Measurements from ENCODE around the gene FAM53B. TPM values are rescaled to one million over a fixed set of nuclear protein-coding genes. Genes with fewer than 3 reads are reported as not detected.

FAM53B gene
- total RNA-seq, 2 experiments from 2014 or later = 15.1 to 18.0 TPM

GRCh38 chr10:124675824-124676223 lies 68.4 kb downstream of the FAM53B start:
- no peak overlapping the region for H3K27ac Mint-ChIP-seq
- peaks cover 82% of the 10 kb centered on the region for H3K4me1 Mint-ChIP-seq (ENCODE audit: low read depth)

GRCh38 chr10:124675261-124675660 lies 68.9 kb downstream of the FAM53B start:
- Mint-ChIP-seq H3K27me3 (no peaks in the 10 kb centered on the region), H3K4me1 (ENCODE audit: low read depth) (peaks cover 83% of the 10 kb centered on the region), H3K9me3 (no peaks in the 10 kb centered on the region), H3K4me3 (no peak overlapping the region), H3K36me3 (ENCODE audit: low read depth) (peaks cover 22% of the 10 kb centered on the region), H3K27ac (no peak overlapping the region)
- CTCF ChIA-PET = interaction anchor here (1.3 to 5.2 kb wide), 2 partner anchors 13 to 66 kb away, joined by 3 to 32 read pairs; no protein-coding TSS in a partner anchor
- POLR2A ChIA-PET = interaction anchor here (1.2 to 2.6 kb wide), 2 partner anchors 12 to 43 kb away, joined by 5 to 13 read pairs; no protein-coding TSS in a partner anchor
- intact Hi-C loops (cut with micrococcal nuclease) = no loop called here
- ATAC-seq (no peak), DNase-seq (no peak)
- TF ChIP-seq, protein P1, sequence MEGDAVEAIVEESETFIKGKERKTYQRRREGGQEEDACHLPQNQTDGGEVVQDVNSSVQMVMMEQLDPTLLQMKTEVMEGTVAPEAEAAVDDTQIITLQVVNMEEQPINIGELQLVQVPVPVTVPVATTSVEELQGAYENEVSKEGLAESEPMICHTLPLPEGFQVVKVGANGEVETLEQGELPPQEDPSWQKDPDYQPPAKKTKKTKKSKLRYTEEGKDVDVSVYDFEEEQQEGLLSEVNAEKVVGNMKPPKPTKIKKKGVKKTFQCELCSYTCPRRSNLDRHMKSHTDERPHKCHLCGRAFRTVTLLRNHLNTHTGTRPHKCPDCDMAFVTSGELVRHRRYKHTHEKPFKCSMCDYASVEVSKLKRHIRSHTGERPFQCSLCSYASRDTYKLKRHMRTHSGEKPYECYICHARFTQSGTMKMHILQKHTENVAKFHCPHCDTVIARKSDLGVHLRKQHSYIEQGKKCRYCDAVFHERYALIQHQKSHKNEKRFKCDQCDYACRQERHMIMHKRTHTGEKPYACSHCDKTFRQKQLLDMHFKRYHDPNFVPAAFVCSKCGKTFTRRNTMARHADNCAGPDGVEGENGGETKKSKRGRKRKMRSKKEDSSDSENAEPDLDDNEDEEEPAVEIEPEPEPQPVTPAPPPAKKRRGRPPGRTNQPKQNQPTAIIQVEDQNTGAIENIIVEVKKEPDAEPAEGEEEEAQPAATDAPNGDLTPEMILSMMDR (IDR thresholded peaks at IDR 0.05) = no peak

More at GRCh38 chr10:124675824-124676223, 68.4 kb downstream of the FAM53B start:
- TF ChIP-seq, protein P1 (IDR thresholded peaks at IDR 0.05) = no peak
- Mint-ChIP-seq H3K9me3 (no peaks in the 10 kb centered on the region), H3K36me3 (ENCODE audit: low read depth) (peaks cover 26% of the 10 kb centered on the region), H3K27me3 (no peaks in the 10 kb centered on the region), H3K4me3 (no peak overlapping the region)
- ATAC-seq (no peak), DNase-seq (no peak)
- ChIA-PET POLR2A (interaction anchor here (1.7 to 2.6 kb wide), 3 partner anchors 12 to 65 kb away, joined by 5 to 13 read pairs (median 8); no protein-coding TSS in a partner anchor), CTCF (interaction anchor here (0.7 to 5.2 kb wide), 3 partner anchors 65 to 143 kb away, joined by 3 to 32 read pairs (median 3); no protein-coding TSS in a partner anchor)
- intact Hi-C loops (cut with micrococcal nuclease) = no loop called here

DNA sequence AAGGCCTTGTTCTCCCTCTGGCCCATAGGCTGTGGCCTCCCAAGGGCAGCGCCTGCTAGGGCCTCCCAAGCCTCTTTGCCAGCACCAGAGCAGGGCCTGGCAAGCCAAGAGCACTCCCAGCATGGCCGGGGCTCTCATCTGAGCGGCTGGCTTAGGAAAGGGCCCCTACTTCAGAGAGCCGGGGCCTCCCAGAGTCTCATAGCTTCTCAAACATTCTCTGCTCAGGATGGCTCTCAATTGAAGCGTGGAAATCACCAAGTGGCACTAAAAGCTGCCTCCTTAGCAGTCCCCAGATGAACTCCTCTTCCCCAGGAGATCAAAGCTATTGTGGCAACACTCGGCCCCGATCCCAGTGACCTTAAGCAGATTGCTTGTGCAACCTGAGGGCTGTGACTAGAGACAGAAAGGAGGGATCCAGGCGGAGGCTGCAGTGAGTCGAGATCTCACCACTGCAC lies 69.4 kb downstream of the FAM53B start:
- POLR2A ChIA-PET = interaction anchor here (1.2 to 2.6 kb wide), 2 partner anchors 13 to 43 kb away, joined by 5 to 13 read pairs; no protein-coding TSS in a partner anchor
- no peaks in the 10 kb centered on the region for H3K9me3 Mint-ChIP-seq
- DNase-seq (no peak), ATAC-seq (no peak)
- H3K4me3 Mint-ChIP-seq = no peak overlapping the region
- no peak overlapping the region for H3K27ac Mint-ChIP-seq
- H3K4me1 Mint-ChIP-seq (ENCODE audit: low read depth) = peaks cover 87% of the 10 kb centered on the region
- CTCF ChIA-PET = interaction anchor here (1.3 to 5.2 kb wide), 2 partner anchors 14 to 66 kb away, joined by 3 to 32 read pairs; no protein-coding TSS in a partner anchor
- H3K27me3 Mint-ChIP-seq = no peaks in the 10 kb centered on the region
- TF ChIP-seq, protein P1 (IDR thresholded peaks at IDR 0.05) = no peak
- H3K36me3 Mint-ChIP-seq (ENCODE audit: low read depth) = peaks cover 17% of the 10 kb centered on the region
- intact Hi-C loops (cut with micrococcal nuclease) = no loop called here

GRCh38 chr10:124672181-124672638 lies 72.0 kb downstream of the FAM53B start:
- Mint-ChIP-seq H3K4me3 (no peak overlapping the region), H3K36me3 (ENCODE audit: low read depth) (peaks cover 10% of the 10 kb centered on the region), H3K9me3 (no peaks in the 10 kb centered on the region), H3K27ac (peak overlapping the region; percentile 25), H3K4me1 (ENCODE audit: low read depth) (peaks cover 68% of the 10 kb centered on the region), H3K27me3 (no peaks in the 10 kb centered on the region)
- CTCF ChIA-PET = interaction anchor here (0.8 to 5.2 kb wide), 14 partner anchors 13 to 142 kb away, joined by 3 to 32 read pairs (median 6); no protein-coding TSS in a partner anchor
- POLR2A ChIA-PET = interaction anchor here (0.8 to 3.7 kb wide), 10 partner anchors 9 to 47 kb away, joined by 3 to 14 read pairs (median 4); no protein-coding TSS in a partner anchor
- TF ChIP-seq, protein P1 (IDR thresholded peaks at IDR 0.05) = no peak
- intact Hi-C loops (cut with micrococcal nuclease) = no loop called here
- DNase-seq (no peak), ATAC-seq (peak; percentile 15)
